ENCODE data around the gene FFAR3.
"Not testable (repeated sequence)": the region's sequence is repeated elsewhere in the genome, so short reads cannot be mapped to it uniquely, and the experiment has no call there.

Gene FFAR3

GRCh38 chr19:35378356-35378755 lies 20.1 kb downstream of the FFAR3 start:
- no peak overlapping the region for H3K4me3 ChIP-seq (ENCODE audit: low read depth, low read length)
- no peak for TF ChIP-seq MYC (IDR thresholded peaks at IDR 0.05; ENCODE audit: low read depth, low read length)
- TF ChIP-seq POLR2A (IDR thresholded peaks at IDR 0.05; ENCODE audit: extremely low read depth, insufficient read length): no peak
- TF ChIP-seq, protein P1, sequence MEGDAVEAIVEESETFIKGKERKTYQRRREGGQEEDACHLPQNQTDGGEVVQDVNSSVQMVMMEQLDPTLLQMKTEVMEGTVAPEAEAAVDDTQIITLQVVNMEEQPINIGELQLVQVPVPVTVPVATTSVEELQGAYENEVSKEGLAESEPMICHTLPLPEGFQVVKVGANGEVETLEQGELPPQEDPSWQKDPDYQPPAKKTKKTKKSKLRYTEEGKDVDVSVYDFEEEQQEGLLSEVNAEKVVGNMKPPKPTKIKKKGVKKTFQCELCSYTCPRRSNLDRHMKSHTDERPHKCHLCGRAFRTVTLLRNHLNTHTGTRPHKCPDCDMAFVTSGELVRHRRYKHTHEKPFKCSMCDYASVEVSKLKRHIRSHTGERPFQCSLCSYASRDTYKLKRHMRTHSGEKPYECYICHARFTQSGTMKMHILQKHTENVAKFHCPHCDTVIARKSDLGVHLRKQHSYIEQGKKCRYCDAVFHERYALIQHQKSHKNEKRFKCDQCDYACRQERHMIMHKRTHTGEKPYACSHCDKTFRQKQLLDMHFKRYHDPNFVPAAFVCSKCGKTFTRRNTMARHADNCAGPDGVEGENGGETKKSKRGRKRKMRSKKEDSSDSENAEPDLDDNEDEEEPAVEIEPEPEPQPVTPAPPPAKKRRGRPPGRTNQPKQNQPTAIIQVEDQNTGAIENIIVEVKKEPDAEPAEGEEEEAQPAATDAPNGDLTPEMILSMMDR (IDR thresholded peaks at IDR 0.05; ENCODE audit: low read depth, low read length): no peak
- TF ChIP-seq, protein P2, sequence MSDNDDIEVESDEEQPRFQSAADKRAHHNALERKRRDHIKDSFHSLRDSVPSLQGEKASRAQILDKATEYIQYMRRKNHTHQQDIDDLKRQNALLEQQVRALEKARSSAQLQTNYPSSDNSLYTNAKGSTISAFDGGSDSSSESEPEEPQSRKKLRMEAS (IDR thresholded peaks at IDR 0.05; ENCODE audit: low read depth, low read length): no peak
- DNase-seq (ENCODE audit: low read depth): no peak

DNA sequence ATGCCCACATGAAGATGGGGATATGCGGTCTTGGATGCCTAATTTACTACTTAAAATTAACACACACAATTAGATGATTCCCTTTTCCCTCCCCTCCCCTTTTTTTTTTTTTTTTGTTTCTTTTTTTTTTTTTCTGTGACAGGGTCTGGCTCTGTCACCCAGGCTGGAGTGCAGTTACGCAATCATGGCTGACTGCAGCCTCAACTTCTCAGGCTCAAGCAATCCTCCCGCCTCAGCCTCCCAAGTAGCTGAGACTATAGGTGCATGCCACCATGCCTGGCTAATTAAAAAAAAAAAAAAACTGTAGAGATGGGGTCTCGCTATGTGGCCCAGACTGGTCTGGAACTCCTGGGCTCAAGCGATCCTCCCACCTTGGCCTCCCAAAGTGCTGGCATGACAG lies 21.3 kb downstream of the FFAR3 start:
- DNase-seq (ENCODE audit: low read depth); H3K4me3 ChIP-seq (ENCODE audit: low read depth, low read length): not testable (repeated sequence)

DNA sequence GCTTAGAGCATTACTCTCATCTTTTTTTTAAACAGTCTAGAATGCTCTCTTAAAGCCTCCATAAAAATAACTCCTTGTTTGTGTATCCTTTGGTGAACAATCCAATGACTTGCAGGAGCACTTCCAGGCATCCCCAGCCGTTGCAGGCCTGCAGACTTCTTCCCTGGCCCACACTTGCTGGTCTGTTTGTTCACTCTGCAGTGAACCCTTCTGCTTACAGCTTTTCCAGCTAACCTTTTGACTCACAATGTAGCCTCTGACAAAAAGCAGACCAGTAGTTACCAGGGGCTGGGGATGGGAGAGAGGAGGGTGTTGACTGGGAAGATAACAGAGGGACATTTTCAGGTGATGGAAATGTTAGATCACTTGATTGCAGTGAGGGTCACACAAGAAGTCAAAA lies 21.7 kb downstream of the FFAR3 start:
- DNase-seq (ENCODE audit: low read depth): no peak
- H3K4me3 ChIP-seq (ENCODE audit: low read depth, low read length): no peak overlapping the region
- TF ChIP-seq POLR2A (IDR thresholded peaks at IDR 0.05; ENCODE audit: extremely low read depth, insufficient read length) (no peak), MYC (IDR thresholded peaks at IDR 0.05; ENCODE audit: low read depth, low read length) (no peak)
- TF ChIP-seq, protein P2 (IDR thresholded peaks at IDR 0.05; ENCODE audit: low read depth, low read length): no peak
- TF ChIP-seq, protein P1 (IDR thresholded peaks at IDR 0.05; ENCODE audit: low read depth, low read length): no peak

GRCh38 chr19:35380450-35381124 lies 22.3 kb downstream of the FFAR3 start:
- H3K4me3 ChIP-seq (ENCODE audit: low read depth, low read length): no peak overlapping the region
- TF ChIP-seq POLR2A (IDR thresholded peaks at IDR 0.05; ENCODE audit: extremely low read depth, insufficient read length) (no peak), MYC (IDR thresholded peaks at IDR 0.05; ENCODE audit: low read depth, low read length) (no peak)
- TF ChIP-seq, protein P2 (IDR thresholded peaks at IDR 0.05; ENCODE audit: low read depth, low read length): no peak
- TF ChIP-seq, protein P1 (IDR thresholded peaks at IDR 0.05; ENCODE audit: low read depth, low read length): no peak
- no peak for DNase-seq (ENCODE audit: low read depth)

- H3K4me3 ChIP-seq (ENCODE audit: low read depth, low read length): no peak overlapping the region
- no peak for DNase-seq (ENCODE audit: low read depth)
- TF ChIP-seq, protein P1 (IDR thresholded peaks at IDR 0.05; ENCODE audit: low read depth, low read length): no peak
- TF ChIP-seq MYC (IDR thresholded peaks at IDR 0.05; ENCODE audit: low read depth, low read length) (no peak), POLR2A (IDR thresholded peaks at IDR 0.05; ENCODE audit: extremely low read depth, insufficient read length) (no peak)
- TF ChIP-seq, protein P2 (IDR thresholded peaks at IDR 0.05; ENCODE audit: low read depth, low read length): no peak
Measured at GRCh38 chr19:35381318-35381717, 23.1 kb downstream of the FFAR3 start.

GRCh38 chr19:35381926-35382325 lies 23.7 kb downstream of the FFAR3 start:
- DNase-seq (ENCODE audit: low read depth): no peak
- TF ChIP-seq MYC (IDR thresholded peaks at IDR 0.05; ENCODE audit: low read depth, low read length): no peak
- TF ChIP-seq, protein P1 (IDR thresholded peaks at IDR 0.05; ENCODE audit: low read depth, low read length): no peak
- TF ChIP-seq, protein P2 (IDR thresholded peaks at IDR 0.05; ENCODE audit: low read depth, low read length): no peak
- no peak for TF ChIP-seq POLR2A (IDR thresholded peaks at IDR 0.05; ENCODE audit: extremely low read depth, insufficient read length)
- no peak overlapping the region for H3K4me3 ChIP-seq (ENCODE audit: low read depth, low read length)
